T-cell (primary cell): ENCODE results near the gene PRDM16. TPM values are rescaled to one million over a fixed set of nuclear protein-coding genes. Genes with fewer than 3 reads are reported as not detected.
A peak's percentile ranks its signal among the peaks of the same experiment; 100 is the strongest.

Experiments used
- ATAC-seq, 4 experiments: fragments of 200-7000 bp in 3 of 4; fragments of 150-1000 bp in 1 of 4; cut with Tn5 transposase; replicated peaks in 1 of 4; 1 replicate in 3 of 4; 2 replicates in 1 of 4; pipeline ENCODE4 v1.10.0; 2021; ENCODE audit warnings: moderate library complexity in 3 of 4, mild to moderate bottlenecking in 2 of 4, moderate number of reproducible peaks in 1 of 4
- CTCF ChIA-PET, 2 donors: fragments of 300-600 bp; sonication (Branson Sonifier 250); formaldehyde crosslinking; loops; one replicate each; lab custom pipeline; 2022; ENCODE audit warnings: antibody characterized with exemption in 2 of 2; lab: Charles Lee
- POLR2A ChIA-PET, 2 donors: fragments of 300-600 bp; sonication (Branson Sonifier 250); formaldehyde crosslinking; loops; one replicate each; lab custom pipeline; 2022; ENCODE audit warnings: antibody characterized with exemption in 2 of 2; lab: Charles Lee
- DNase-seq, 35 experiments: peaks; one replicate each; pipeline versions ENCODE4 v3.0.0 to v3.0.0-alpha.2; 2013 to 2023
- H3K27ac ChIP-seq: one replicate; pipeline ENCODE4 v1.5.1; 2013; ENCODE audit warnings: low read length
- H3K27me3 ChIP-seq, 2 experiments: replicated peaks in 1 of 2; 1 replicate in 1 of 2; 2 replicates in 1 of 2; pipeline versions ENCODE4 v1.6.1 to v1.7.0; 2013; ENCODE audit warnings: low read length in 1 of 2, mixed read lengths in 1 of 2; ENCODE audit not compliant: control insufficient read depth in 2 of 2, insufficient read depth in 2 of 2; ENCODE audit errors: extremely low read depth in 1 of 2
- H3K36me3 ChIP-seq, 2 donors: 1 replicate in 1 of 2; 2 replicates in 1 of 2; pipeline versions ENCODE4 v1.6.1 to v1.7.0; 2013; ENCODE audit warnings: low read length in 1 of 2; ENCODE audit not compliant: control insufficient read depth in 2 of 2, insufficient read depth in 1 of 2; ENCODE audit errors: extremely low read depth in 1 of 2
- H3K4me1 ChIP-seq, 2 experiments: 1 replicate in 1 of 2; 2 replicates in 1 of 2; pipeline versions ENCODE4 v1.6.1 to v1.7.0; 2013; ENCODE audit warnings: low read length in 2 of 2, mixed read lengths in 1 of 2; ENCODE audit not compliant: insufficient read depth in 2 of 2, control insufficient read depth in 1 of 2; ENCODE audit errors: extremely low read depth in 1 of 2
- H3K4me3 ChIP-seq, 2 donors: 1 replicate in 1 of 2; 2 replicates in 1 of 2; pipeline versions ENCODE4 v1.5.1 to v1.7.0; 2013; ENCODE audit warnings: mild to moderate bottlenecking in 2 of 2, low read length in 1 of 2, moderate library complexity in 1 of 2; ENCODE audit not compliant: control insufficient read depth in 1 of 2; ENCODE audit errors: extremely low read depth in 1 of 2
- H3K9me3 ChIP-seq: 2 replicates; pipeline ENCODE4 v1.7.0; 2013
- H3K27ac Mint-ChIP-seq, 2 donors: one replicate each; pipeline ENCODE4 v1.8.0; 2020 to 2021; ENCODE audit warnings: mild to moderate bottlenecking in 2 of 2, mixed read lengths in 2 of 2
- H3K27me3 Mint-ChIP-seq, 2 donors: one replicate each; pipeline ENCODE4 v1.8.0; 2021 to 2022; ENCODE audit warnings: mixed read lengths in 2 of 2
- H3K36me3 Mint-ChIP-seq: one replicate; pipeline ENCODE4 v1.8.0; 2021; ENCODE audit warnings: mixed read lengths
- H3K4me1 Mint-ChIP-seq, 3 donors: one replicate each; pipeline ENCODE4 v1.8.0; 2020 to 2022; ENCODE audit warnings: mixed read lengths in 3 of 3, mild to moderate bottlenecking in 1 of 3
- H3K4me3 Mint-ChIP-seq, 3 donors: one replicate each; pipeline ENCODE4 v1.8.0; 2020 to 2022; ENCODE audit warnings: mild to moderate bottlenecking in 3 of 3, mixed read lengths in 3 of 3, moderate library complexity in 3 of 3
- H3K9me3 Mint-ChIP-seq, 3 donors: one replicate each; pipeline ENCODE4 v1.8.0; 2020 to 2022; ENCODE audit warnings: mixed read lengths in 3 of 3
- WGBS: methylation state at CpG from one replicate; pipeline ENCODE4 v1.1.5; 2013; ENCODE audit warnings: missing lambda C conversion rate; ENCODE audit not compliant: insufficient coverage; 5-methylcytosine and 5-hydroxymethylcytosine counted together
- total RNA-seq, 35 experiments: library from RNA in 6 of 35; stranded (reverse) in 6 of 35; fragments of 120-200 nt in 1 of 35; gene quantifications; one replicate each; pipeline versions ENCODE4 v1.2.1 to v1.2.4 and lab custom pipeline; 2013 to 2026

PRDM16 gene
- total RNA-seq, 5 donors from 2014 or later (not counting 1 experiment from before 2014, with no cell fraction given): 0.15 to 0.70 (median 0.24) TPM; not detected in 1

DNA sequence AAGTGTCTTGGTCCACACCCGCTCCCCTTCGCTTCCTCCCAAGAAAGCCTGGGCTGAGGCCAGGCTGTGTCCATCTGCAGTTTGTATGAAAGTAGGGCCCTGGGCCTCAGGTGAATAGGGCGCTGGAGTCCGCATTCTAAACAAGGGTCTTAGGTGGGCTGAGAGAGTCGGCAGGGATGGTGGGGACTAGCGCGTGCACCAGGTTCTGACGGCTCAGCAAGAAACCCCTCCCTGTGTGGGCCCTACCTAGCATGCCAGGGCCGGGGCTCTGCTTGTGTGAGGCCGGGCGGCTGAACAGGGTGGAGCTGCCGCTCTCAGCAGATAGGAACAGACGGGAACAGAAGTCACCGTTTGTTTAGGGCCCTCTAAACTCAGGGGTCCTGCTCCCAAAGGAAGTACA lies 46.0 kb upstream of the PRDM16 start:
- Mint-ChIP-seq H3K36me3 (no peaks in the 10 kb centered on the region), H3K27ac (no peak overlapping the region), H3K4me3 (no peak overlapping the region), H3K27me3 (peaks cover 0 to 3% of the 10 kb centered on the region in 2 donors), H3K4me1 (no peaks in the 10 kb centered on the region), H3K9me3 (no peaks in the 10 kb centered on the region)
- Histone ChIP-seq H3K27me3 (peaks cover 0 to 15% of the 10 kb centered on the region in 2 experiments), H3K4me1 (no peaks in the 10 kb centered on the region), H3K9me3 (no peaks in the 10 kb centered on the region), H3K27ac (no peak overlapping the region), H3K4me3 (no peak overlapping the region), H3K36me3 (no peaks in the 10 kb centered on the region)
- CTCF ChIA-PET: no interaction called here
- ATAC-seq (no peak), DNase-seq (no peak)
- POLR2A ChIA-PET: no interaction called here
- 88% methylated on average over 14 of the region's 14 CpGs for WGBS

- Histone ChIP-seq H3K27ac (no peak overlapping the region), H3K36me3 (no peaks in the 10 kb centered on the region), H3K27me3 (peaks cover 0 to 22% of the 10 kb centered on the region in 2 experiments), H3K4me1 (no peaks in the 10 kb centered on the region), H3K9me3 (no peaks in the 10 kb centered on the region), H3K4me3 (no peak overlapping the region)
- Mint-ChIP-seq H3K9me3 (no peaks in the 10 kb centered on the region), H3K4me1 (no peaks in the 10 kb centered on the region), H3K27ac (no peak overlapping the region), H3K4me3 (no peak overlapping the region), H3K36me3 (no peaks in the 10 kb centered on the region), H3K27me3 (no peaks in the 10 kb centered on the region)
- POLR2A ChIA-PET: no interaction called here
- ATAC-seq (no peak), DNase-seq (peak in 1 of 35 experiments; percentile 1)
- WGBS: 77% methylated on average over 7 of the region's 9 CpGs
- CTCF ChIA-PET: no interaction called here
Observed at GRCh38 chr1:3024019-3024418, 45.0 kb upstream of the PRDM16 start.

DNA sequence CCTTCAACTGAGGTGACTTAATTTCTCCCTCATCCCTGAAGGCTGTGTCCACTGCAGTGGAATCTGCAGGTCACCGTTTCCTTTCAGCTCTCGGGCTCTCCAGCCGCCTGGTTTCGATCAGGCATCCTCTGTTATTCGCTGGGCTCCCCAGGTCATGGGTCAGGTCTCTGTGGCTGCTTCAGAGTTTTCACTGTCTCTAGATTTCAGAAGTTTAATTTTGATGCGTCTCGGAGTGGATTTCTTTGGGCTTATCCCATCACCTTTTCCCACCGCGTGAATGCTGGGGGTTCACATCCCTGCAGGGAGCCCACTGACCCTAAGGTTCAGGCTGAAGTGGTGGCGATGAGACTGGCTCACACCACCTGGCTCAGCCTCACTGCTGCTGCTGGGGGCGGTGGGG lies 44.4 kb upstream of the PRDM16 start:
- Mint-ChIP-seq H3K4me3 (no peak overlapping the region), H3K27me3 (no peaks in the 10 kb centered on the region), H3K36me3 (no peaks in the 10 kb centered on the region), H3K27ac (no peak overlapping the region), H3K4me1 (no peaks in the 10 kb centered on the region), H3K9me3 (no peaks in the 10 kb centered on the region)
- ChIA-PET CTCF (no interaction called here), POLR2A (no interaction called here)
- no peaks in the 10 kb centered on the region for H3K36me3 ChIP-seq
- H3K9me3 ChIP-seq: no peaks in the 10 kb centered on the region
- H3K27me3 ChIP-seq: peaks cover 0 to 27% of the 10 kb centered on the region in 2 experiments
- H3K4me3 ChIP-seq: no peak overlapping the region
- DNase-seq (peak in 1 of 35 experiments; percentile 2), ATAC-seq (no peak)
- WGBS: 88% methylated on average over 3 of the region's 11 CpGs
- no peak overlapping the region for H3K27ac ChIP-seq
- no peaks in the 10 kb centered on the region for H3K4me1 ChIP-seq

DNA sequence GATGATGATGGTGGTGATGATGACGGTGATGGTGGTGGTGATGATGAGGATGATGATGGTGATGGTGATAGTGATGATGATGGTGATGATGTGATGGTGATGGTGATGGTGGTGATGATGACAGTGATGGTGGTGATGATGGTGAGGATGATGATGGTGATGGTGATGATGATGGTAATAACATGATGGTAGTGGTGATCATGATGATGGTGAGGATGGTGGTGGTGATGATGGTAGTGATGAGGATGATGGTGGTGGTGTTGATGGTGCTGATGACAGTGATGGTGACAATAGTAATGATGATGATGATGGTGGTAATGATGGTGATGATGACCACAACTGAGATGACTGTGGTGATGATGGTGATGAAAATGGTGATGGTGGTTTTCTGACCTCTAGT lies 42.9 kb upstream of the PRDM16 start:
- no peaks in the 10 kb centered on the region for H3K9me3 Mint-ChIP-seq
- ChIA-PET CTCF (no interaction called here), POLR2A (no interaction called here)
- H3K27ac ChIP-seq: no peak overlapping the region
- H3K4me3 Mint-ChIP-seq: no peak overlapping the region
- H3K9me3 ChIP-seq: no peaks in the 10 kb centered on the region
- ATAC-seq: no peak
- H3K4me1 ChIP-seq: no peaks in the 10 kb centered on the region
- no peak overlapping the region for H3K27ac Mint-ChIP-seq
- 100% methylated on average over 1 of the region's 1 CpG for WGBS
- peaks cover 0 to 3% of the 10 kb centered on the region in 2 donors for H3K27me3 Mint-ChIP-seq
- H3K4me1 Mint-ChIP-seq: no peaks in the 10 kb centered on the region
- no peak overlapping the region for H3K4me3 ChIP-seq
- no peak for DNase-seq
- H3K36me3 ChIP-seq: no peaks in the 10 kb centered on the region
- no peaks in the 10 kb centered on the region for H3K36me3 Mint-ChIP-seq
- peaks cover 0 to 37% of the 10 kb centered on the region in 2 experiments for H3K27me3 ChIP-seq

DNA sequence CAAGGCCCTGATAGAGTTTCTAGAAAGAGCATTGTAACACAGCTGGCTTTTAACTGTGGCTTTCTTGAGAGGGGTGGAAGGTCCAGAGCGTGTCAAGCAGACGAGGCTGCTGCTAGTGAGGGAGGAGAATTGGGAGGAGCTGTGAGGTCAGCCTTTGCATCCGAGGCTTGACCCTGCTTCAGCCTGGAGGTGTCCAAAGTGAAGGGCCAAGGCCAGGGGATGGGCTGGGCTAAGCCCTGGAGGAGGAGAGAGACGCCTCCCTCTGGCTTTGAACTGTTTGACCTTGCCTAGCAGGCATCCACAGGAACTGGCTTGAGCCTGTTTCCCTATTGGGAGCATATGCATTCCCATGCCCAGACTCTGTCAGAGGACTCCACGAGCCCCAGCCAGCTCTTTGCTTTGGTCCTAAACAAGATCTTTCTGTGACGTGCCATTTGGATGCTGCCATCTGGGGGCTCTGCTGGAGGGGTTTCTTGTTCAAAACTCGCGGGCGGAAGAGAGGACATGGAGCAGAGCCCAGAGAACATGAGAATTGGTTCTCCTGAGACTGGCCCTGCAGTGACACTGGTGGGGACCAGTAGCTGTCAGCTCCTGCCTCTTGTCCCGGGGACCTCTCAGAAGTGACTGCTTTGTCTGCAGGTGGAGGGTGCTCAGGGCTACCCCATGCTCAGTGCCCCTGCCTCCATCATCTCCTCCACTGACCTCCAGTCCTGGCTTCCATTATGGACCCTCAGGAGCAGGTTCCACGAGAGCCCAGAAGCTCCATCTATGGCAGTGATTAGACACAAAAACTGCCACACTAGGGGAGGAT lies 42.2 kb upstream of the PRDM16 start:
- Mint-ChIP-seq H3K27ac (no peak overlapping the region), H3K36me3 (no peaks in the 10 kb centered on the region), H3K4me1 (no peaks in the 10 kb centered on the region), H3K27me3 (peaks cover 0 to 4% of the 10 kb centered on the region in 2 donors), H3K9me3 (no peaks in the 10 kb centered on the region), H3K4me3 (no peak overlapping the region)
- Histone ChIP-seq H3K9me3 (no peaks in the 10 kb centered on the region), H3K27me3 (peaks cover 0 to 44% of the 10 kb centered on the region in 2 experiments), H3K4me1 (peaks cover 0 to 3% of the 10 kb centered on the region in 2 experiments), H3K36me3 (no peaks in the 10 kb centered on the region), H3K4me3 (no peak overlapping the region), H3K27ac (no peak overlapping the region)
- DNase-seq: peak in 1 of 35 experiments; percentile 3
- CTCF ChIA-PET: no interaction called here
- ATAC-seq: no peak
- WGBS: 76% methylated on average over 10 of the region's 11 CpGs
- POLR2A ChIA-PET: interaction anchor here in 1 of 2 donors (0.6 kb wide), 1 partner anchor 14 kb away, joined by 3 read pairs; no protein-coding TSS in a partner anchor

- Mint-ChIP-seq H3K4me1 (peaks cover 6 to 7% (median 7%) of the 10 kb centered on the region in 3 donors), H3K9me3 (no peaks in the 10 kb centered on the region), H3K4me3 (no peak overlapping the region), H3K36me3 (no peaks in the 10 kb centered on the region), H3K27ac (no peak overlapping the region), H3K27me3 (peaks cover 0 to 4% of the 10 kb centered on the region in 2 donors)
- WGBS: 92% methylated on average over 17 of the region's 20 CpGs
- no peak overlapping the region for H3K27ac ChIP-seq
- H3K4me1 ChIP-seq: peaks cover 6 to 13% of the 10 kb centered on the region in 2 experiments
- H3K9me3 ChIP-seq: no peaks in the 10 kb centered on the region
- CTCF ChIA-PET: no interaction called here
- DNase-seq (peak in 1 of 35 experiments; percentile 2), ATAC-seq (no peak)
- POLR2A ChIA-PET: no interaction called here
- no peak overlapping the region for H3K4me3 ChIP-seq
- H3K36me3 ChIP-seq: no peaks in the 10 kb centered on the region
- H3K27me3 ChIP-seq: peaks cover 0 to 49% of the 10 kb centered on the region in 2 experiments
Observed at GRCh38 chr1:3027611-3028371, 41.2 kb upstream of the PRDM16 start.
